Coronary artery (tissue), 2 donors: Measurements from ENCODE around the gene ZFAND2A.
"Not testable (repeated sequence)": the region's sequence is repeated elsewhere in the genome, so short reads cannot be mapped to it uniquely, and the experiment has no call there.

ENCODE experiments used
- DNase-seq: peaks from one replicate; pipeline ENCODE4 v3.0.0-alpha.2; 2017; ENCODE audit warnings: low spot score
- H3K27ac ChIP-seq, 2 donors: fragments of 200-600 bp; sonication (generic); one replicate each; pipeline ENCODE4 v1.5.1; 2016 to 2019
- H3K4me3 ChIP-seq: fragments of 200-600 bp; sonication (generic); 2 replicates; pipeline ENCODE4 v1.5.1; 2016; ENCODE audit warnings: mild to moderate bottlenecking, moderate library complexity
- TF ChIP-seq, protein P1 (sequence below): fragments of 200-600 bp; sonication (generic); IDR thresholded peaks from one replicate; pipeline ENCODE4 v1.5.1; 2019; ENCODE audit warnings: antibody characterized with exemption

ZFAND2A gene

DNA sequence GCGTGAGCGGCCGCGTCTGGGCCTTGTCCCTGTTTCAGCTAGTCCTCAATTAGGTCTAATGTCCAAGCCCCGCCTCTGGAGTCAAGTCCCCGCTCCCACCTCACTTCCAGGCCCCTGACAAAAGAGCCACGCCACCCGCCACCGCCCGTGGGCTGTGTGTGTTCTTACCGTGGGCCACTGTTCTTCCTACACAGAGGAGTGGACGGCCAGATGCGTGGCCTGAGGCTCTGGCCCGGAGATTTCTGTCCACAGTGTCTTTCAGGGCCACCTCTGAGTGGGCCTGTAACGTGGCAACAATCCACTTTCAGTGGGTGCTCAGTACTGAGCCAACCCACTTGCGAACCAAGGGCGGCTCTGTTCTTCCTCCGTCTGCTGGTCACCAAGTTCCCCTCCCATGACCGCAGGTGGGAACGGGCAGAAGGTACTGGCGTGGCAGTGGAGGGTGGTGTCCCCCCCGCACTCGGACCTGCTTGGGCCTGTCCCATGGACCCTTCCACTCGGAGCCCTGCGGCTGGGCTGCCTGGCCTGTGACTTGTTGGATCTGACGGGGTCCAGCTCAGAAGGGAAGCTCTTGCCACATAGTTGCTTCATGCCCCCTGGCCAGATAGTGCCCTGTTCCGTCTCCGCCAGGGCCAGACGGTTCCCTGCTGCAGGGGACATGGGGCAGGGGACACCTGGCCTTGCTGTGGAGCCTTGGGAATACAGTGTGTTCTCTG is 15.0 kb upstream of the ZFAND2A start:
- no peak for DNase-seq
- TF ChIP-seq, protein P1, sequence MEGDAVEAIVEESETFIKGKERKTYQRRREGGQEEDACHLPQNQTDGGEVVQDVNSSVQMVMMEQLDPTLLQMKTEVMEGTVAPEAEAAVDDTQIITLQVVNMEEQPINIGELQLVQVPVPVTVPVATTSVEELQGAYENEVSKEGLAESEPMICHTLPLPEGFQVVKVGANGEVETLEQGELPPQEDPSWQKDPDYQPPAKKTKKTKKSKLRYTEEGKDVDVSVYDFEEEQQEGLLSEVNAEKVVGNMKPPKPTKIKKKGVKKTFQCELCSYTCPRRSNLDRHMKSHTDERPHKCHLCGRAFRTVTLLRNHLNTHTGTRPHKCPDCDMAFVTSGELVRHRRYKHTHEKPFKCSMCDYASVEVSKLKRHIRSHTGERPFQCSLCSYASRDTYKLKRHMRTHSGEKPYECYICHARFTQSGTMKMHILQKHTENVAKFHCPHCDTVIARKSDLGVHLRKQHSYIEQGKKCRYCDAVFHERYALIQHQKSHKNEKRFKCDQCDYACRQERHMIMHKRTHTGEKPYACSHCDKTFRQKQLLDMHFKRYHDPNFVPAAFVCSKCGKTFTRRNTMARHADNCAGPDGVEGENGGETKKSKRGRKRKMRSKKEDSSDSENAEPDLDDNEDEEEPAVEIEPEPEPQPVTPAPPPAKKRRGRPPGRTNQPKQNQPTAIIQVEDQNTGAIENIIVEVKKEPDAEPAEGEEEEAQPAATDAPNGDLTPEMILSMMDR, result no peak

DNA sequence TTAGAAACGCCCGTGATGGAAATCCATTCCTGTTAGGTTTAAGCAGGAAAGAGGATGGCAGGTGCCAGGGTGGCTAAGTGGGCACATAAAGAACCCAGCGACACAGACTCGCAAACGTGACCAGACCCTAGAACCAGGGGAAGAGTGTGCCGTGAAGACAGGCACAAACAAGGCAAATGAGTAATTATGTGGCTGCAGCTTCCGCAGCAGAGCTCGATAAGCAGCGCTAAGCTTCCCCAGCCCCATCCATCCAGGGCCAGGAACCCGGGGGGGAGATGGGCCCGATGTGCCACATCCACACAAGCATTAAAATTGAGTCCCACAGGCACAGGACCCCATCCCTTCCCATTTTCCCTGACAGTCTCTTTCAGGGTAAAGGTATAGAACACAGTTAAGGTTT is 14.0 kb upstream of the ZFAND2A start:
- H3K4me3 ChIP-seq, result no peak overlapping the region
- TF ChIP-seq, protein P1, result no peak
- no peak for DNase-seq
- no peak overlapping the region for H3K27ac ChIP-seq

More for the DNA sequence above, 15.0 kb upstream of the ZFAND2A start:
- Histone ChIP-seq H3K27ac (no peak overlapping the region), H3K4me3 (no peak overlapping the region)

DNA sequence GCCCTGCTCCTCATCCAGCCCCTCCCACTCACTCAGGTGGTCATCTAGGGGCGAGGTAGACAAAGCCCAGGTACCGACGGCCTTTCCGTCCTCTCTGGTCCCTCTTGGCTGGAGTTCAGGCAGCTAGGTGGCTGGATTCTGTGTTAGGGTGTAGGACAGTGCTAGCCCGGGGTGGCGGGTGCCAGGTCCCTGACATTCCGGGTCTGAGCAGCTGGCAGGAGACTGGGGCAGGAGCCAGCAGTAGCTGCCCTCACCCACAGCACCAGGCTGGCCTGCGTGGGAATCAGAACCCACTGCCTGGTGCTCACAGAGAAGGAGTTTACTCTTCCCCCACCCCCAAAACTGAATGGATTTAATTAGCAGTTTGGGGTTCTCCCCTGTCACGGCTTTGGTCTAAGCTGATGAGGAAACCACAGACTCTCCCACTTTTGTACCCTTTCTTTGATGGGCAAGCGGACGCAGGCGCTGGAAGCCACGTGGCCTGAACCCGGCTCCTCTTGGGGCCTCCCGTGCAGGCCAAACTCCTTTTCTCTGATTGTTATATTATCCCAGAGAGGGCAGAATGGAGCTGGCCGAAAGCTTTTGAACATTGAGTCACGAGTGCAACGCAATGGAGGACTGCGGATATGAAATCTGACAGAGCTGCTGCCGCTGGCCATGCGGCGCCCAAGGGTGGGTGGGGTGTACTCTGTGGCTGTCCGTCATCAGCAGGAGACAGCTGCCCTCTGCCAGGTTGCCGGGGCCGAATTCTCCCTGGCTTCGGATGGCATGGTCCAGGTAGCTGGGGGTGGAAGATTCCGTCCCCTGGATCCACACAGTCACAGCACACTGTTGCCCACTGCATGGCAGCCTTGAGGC is 12.9 kb upstream of the ZFAND2A start:
- TF ChIP-seq, protein P1, result no peak
- Histone ChIP-seq H3K27ac (no peak overlapping the region), H3K4me3 (no peak overlapping the region)
- no peak for DNase-seq

DNA sequence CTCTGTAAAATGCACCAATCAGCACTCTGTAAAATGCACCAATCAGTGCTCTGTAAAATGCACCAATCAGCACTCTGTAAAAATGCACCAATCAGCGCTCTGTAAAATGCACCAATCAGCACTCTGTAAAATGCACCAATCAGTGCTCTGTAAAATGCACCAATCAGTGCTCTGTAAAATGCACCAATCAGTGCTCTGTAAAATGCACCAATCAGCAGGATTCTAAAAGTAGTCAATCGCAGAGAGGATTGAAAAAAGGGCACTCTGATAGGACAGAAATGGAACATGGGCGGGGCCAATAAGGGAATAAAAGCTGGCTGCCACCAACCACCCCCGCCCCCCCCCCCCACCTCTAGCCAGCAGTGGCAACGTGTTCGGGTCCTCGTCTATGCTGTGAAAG is 11.5 kb upstream of the ZFAND2A start:
- not testable (repeated sequence) for H3K27ac ChIP-seq, H3K4me3 ChIP-seq, DNase-seq

DNA sequence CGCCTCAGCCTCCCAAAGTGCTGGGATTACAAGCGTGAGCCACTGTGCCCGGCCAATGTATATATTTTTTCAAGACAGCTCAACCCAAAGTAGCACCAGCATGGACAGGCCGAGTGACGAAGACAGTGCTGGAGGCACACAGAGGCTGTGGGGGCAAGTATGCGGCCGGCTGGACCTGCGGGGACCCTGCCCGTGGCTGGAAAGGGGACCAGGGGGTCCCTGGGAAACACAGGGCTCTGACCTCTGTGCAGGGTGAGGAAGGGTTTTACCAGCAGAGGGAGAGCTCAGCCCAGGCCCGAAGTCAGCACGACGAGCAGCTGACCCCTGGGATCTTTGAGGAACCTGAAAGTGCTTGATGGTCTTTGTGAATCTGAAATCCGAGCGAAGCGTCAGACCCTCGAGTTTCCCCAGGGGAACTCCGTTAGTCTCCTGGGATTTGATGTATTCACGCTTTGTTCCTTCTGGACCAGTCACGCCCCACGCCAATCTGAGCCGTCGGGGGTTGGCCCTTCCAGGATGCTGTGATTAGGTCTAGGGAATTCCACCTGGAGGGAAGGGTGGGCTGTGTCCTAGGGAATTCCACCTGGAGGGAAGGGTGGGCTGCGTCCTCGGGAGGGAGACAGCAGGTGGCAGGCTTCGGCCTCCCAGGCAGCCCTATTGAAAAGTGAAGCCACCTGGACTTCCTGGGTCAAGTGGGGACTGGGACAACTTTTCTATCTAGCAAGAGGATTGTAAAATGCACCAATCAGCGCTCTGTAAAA is 10.9 kb upstream of the ZFAND2A start:
- Histone ChIP-seq H3K27ac (no peak overlapping the region), H3K4me3 (no peak overlapping the region)
- no peak for DNase-seq
- TF ChIP-seq, protein P1, result no peak

DNA sequence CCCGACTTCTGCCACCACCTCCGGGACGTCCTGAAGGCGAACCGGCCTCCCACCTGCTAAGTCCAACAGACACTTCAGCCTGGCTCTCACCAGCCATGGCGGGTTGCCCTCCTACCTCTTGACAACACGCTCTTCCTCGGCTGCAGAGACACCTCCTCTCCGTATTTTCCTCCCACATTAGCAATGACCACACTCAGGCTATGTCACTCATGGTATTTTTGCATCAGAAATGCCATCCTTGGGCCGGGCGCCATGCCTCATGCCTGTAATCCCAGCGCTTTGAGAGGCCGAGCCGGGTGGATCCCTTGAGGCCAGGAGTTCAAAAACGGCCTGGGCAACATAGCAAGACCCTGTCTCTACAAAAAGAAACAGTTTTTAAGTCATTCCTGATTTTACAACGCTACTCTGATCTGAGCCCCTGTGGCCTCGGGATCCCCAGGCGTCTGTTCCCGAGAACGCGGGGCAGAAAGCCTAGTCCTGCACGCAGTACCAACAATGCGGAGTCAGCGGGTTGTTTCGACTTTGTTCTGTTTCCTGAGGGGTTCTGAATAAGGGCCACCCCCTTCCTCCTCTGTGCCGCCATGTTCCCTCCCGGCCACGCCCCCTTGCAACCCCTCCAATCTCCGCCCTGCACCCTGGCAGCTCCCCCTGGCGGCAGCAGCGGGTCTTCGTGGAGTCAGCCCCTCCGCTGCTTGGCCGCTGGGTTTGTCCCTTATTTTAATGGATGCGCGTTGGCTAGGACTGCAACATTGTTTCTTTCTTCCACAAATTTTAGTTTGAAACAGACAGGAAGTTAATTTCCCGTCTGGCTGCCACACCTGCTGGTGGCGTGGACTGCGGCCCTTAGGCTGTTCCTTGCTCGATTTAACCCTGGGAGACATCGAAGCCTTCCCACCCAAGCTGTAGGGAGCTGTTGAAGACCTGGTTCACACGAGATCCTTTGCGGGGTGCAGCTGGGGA is 9.7 kb upstream of the ZFAND2A start:
- TF ChIP-seq, protein P1, result peak; percentile 81
- H3K27ac ChIP-seq, result peak overlapping the region in 1 of 2 donors; percentile 36
- DNase-seq, result peak; percentile 84
- peak overlapping the region; percentile 69 for H3K4me3 ChIP-seq
